Lower leg skin (tissue), 3 donors: Measurements from ENCODE around the gene PACSIN2.

Source experiments
- POLR2A ChIP-seq, 2 donors: fragments of 450-650 bp; IDR thresholded peaks; one replicate each; pipeline ENCODE4 v1.6.1; 2016 to 2017; ENCODE audit warnings: antibody characterized with exemption in 2 of 2, mild to moderate bottlenecking in 1 of 2, moderate library complexity in 1 of 2
- TF ChIP-seq, protein P1 (sequence below), 3 donors: fragments of 450-650 bp; IDR thresholded peaks; one replicate each; pipeline ENCODE4 v1.5.1; 2016; ENCODE audit warnings: antibody characterized with exemption in 3 of 3, mild to moderate bottlenecking in 3 of 3, moderate library complexity in 2 of 3

GRCh38 chr22:42848941-42849550 lies 165.9 kb downstream of the PACSIN2 start:
- TF ChIP-seq, protein P1, sequence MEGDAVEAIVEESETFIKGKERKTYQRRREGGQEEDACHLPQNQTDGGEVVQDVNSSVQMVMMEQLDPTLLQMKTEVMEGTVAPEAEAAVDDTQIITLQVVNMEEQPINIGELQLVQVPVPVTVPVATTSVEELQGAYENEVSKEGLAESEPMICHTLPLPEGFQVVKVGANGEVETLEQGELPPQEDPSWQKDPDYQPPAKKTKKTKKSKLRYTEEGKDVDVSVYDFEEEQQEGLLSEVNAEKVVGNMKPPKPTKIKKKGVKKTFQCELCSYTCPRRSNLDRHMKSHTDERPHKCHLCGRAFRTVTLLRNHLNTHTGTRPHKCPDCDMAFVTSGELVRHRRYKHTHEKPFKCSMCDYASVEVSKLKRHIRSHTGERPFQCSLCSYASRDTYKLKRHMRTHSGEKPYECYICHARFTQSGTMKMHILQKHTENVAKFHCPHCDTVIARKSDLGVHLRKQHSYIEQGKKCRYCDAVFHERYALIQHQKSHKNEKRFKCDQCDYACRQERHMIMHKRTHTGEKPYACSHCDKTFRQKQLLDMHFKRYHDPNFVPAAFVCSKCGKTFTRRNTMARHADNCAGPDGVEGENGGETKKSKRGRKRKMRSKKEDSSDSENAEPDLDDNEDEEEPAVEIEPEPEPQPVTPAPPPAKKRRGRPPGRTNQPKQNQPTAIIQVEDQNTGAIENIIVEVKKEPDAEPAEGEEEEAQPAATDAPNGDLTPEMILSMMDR (IDR thresholded peaks at IDR 0.05), result no peak
- no peak for TF ChIP-seq POLR2A (IDR thresholded peaks at IDR 0.05)
